GM12891 (cell line): Measurements from ENCODE around the gene PCSK4.

ENCODE experiments used
- POLR2A ChIP-seq: IDR thresholded peaks from 2 replicates; pipeline ENCODE4 v1.6.1; 2011; ENCODE audit warnings: low read depth, low read length, control low read depth
- POLR2AphosphoS5 ChIP-seq: IDR thresholded peaks from 2 replicates; pipeline ENCODE4 v1.6.1; 2011; ENCODE audit warnings: low read depth, low read length, control low read depth
- SPI1 ChIP-seq: IDR thresholded peaks from 2 replicates; pipeline ENCODE4 v1.6.1; 2011; ENCODE audit warnings: low read depth, low read length, control low read depth

- TF ChIP-seq SPI1 = no peak
- TF ChIP-seq POLR2A = no peak
- TF ChIP-seq POLR2AphosphoS5 = no peak
Observed at GRCh38 chr19:1514295-1514661, 24.1 kb upstream of the PCSK4 start.
